IPS-18a (cell line): ENCODE results near the gene FRY.

Experiments
- H3K27ac ChIP-seq: one replicate; pipeline ENCODE4 v1.5.1; 2013; ENCODE audit warnings: low read length
- H3K27me3 ChIP-seq: one replicate; pipeline ENCODE4 v1.6.1; 2013; ENCODE audit warnings: mild to moderate bottlenecking, low read length; ENCODE audit not compliant: control insufficient read depth, insufficient read depth
- H3K36me3 ChIP-seq: one replicate; pipeline ENCODE4 v1.6.1; 2013; ENCODE audit warnings: low read depth, low read length; ENCODE audit not compliant: control insufficient read depth
- H3K4me1 ChIP-seq: one replicate; pipeline ENCODE4 v1.6.1; 2013; ENCODE audit warnings: low read depth, low read length; ENCODE audit not compliant: control insufficient read depth
- H3K4me3 ChIP-seq: one replicate; pipeline ENCODE4 v1.5.1; 2013; ENCODE audit warnings: low read length
- H3K9ac ChIP-seq: one replicate; pipeline ENCODE4 v1.6.1; 2013; ENCODE audit warnings: mild to moderate bottlenecking, low read length, moderate library complexity
- H3K9me3 ChIP-seq: one replicate; pipeline ENCODE4 v1.6.1; 2013; ENCODE audit warnings: low read depth, low read length; ENCODE audit not compliant: control insufficient read depth

FRY gene

GRCh38 chr13:32266130-32266529 is 234.6 kb downstream of the FRY start:
- Histone ChIP-seq H3K4me3 (no peak overlapping the region), H3K9ac (no peak overlapping the region), H3K4me1 (no peaks in the 10 kb centered on the region), H3K27ac (no peak overlapping the region), H3K27me3 (no peaks in the 10 kb centered on the region), H3K36me3 (no peaks in the 10 kb centered on the region), H3K9me3 (no peaks in the 10 kb centered on the region)

DNA sequence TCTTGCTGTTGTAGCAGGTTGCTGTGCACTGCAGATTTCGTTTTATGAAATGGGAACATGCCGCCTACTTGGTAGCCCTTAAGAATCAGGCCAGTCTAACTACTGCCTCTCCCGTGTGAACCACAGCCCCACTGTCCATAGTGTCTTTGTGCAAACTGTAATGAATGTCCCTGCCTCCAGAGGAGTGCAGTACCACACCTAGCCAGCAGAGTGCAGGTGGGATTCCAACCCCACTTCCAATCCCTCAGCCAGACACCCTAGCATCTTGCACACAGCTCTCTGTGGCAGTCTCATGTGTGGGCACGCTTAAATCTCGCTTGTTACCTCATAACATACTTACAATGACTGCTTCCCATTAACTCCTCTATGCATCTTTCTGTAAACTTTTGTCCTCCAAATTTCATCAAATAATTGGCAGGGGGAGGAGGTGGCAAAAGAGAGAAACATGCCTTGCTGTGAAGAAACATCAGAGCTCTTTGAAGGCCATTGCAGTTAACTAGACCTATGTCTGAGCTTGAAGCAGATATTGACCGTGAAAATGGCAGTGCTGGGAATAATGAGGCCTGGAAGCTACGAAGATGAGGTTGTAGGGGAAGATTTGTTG is 236.4 kb downstream of the FRY start:
- no peak overlapping the region for H3K4me3 ChIP-seq
- H3K9me3 ChIP-seq = no peaks in the 10 kb centered on the region
- no peaks in the 10 kb centered on the region for H3K4me1 ChIP-seq
- H3K27ac ChIP-seq = no peak overlapping the region
- H3K9ac ChIP-seq = no peak overlapping the region
- H3K36me3 ChIP-seq = no peaks in the 10 kb centered on the region
- H3K27me3 ChIP-seq = no peaks in the 10 kb centered on the region

- Histone ChIP-seq H3K9me3 (no peaks in the 10 kb centered on the region), H3K27ac (no peak overlapping the region), H3K4me1 (no peaks in the 10 kb centered on the region), H3K4me3 (no peak overlapping the region), H3K36me3 (no peaks in the 10 kb centered on the region), H3K27me3 (no peaks in the 10 kb centered on the region), H3K9ac (no peak overlapping the region)
These were observed 240.6 kb downstream of the FRY start for GRCh38 chr13:32272021-32272683.

DNA sequence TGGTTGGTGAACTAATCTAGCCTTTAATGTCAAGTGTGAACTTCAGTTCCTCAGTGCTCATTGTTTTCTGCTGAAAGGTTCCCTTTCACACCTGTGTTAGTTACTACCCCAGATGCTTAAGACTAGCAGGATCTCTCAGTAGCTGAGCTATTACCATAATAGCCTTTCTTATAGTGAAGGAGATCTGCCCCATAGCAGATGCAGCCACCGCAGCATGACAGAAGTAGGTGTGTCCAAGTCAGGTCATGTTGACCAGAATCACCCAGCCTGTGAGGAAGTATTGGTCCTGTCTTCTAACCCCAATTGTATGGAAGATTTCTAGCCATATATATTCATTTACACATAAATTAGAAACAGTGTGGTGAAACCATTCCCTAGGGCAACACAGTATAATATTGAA is 246.3 kb downstream of the FRY start:
- H3K27me3 ChIP-seq = no peaks in the 10 kb centered on the region
- H3K4me3 ChIP-seq = no peak overlapping the region
- no peaks in the 10 kb centered on the region for H3K4me1 ChIP-seq
- no peak overlapping the region for H3K9ac ChIP-seq
- H3K27ac ChIP-seq = no peak overlapping the region
- no peaks in the 10 kb centered on the region for H3K9me3 ChIP-seq
- H3K36me3 ChIP-seq = no peaks in the 10 kb centered on the region

DNA sequence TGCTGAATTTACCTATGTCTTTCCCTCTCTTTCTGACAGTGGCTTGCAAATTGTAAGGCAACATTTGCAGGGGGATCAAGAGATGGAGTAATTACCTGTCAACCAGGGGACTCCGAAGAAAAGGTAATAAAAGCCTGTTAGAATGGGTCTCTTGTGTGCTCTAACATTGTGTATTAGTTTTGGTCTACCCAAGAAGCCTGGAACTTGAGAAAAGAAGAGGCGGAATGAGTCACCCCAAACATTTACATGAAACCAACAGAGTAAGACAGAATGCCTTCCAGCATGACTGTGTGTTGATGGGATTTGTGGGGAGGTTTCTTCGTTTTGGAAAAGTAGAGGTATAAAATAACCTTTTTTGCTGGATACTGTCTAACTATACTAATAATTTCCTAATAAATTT is 246.9 kb downstream of the FRY start:
- Histone ChIP-seq H3K4me3 (no peak overlapping the region), H3K9ac (no peak overlapping the region), H3K4me1 (no peaks in the 10 kb centered on the region), H3K27ac (no peak overlapping the region), H3K27me3 (no peaks in the 10 kb centered on the region), H3K36me3 (no peaks in the 10 kb centered on the region), H3K9me3 (no peaks in the 10 kb centered on the region)

DNA sequence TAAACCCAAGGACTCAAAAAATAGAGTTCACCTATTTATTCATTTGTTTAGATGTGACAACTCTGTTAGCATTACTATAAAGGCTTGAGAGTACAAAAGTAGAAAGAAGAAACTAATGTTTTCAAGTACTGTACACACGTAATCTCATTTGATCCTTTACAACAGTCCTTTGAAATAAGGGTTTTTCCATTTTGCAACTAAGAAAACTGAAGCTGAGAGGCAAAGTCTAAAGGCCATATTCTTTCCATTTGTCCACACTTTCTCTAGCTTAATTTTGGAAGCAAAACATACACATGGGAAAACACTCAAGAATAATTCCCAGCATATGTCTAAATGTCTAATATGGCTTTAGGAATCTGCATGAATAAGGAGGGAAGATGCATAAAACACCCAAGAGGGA is 249.5 kb downstream of the FRY start:
- H3K9me3 ChIP-seq = no peaks in the 10 kb centered on the region
- no peaks in the 10 kb centered on the region for H3K27me3 ChIP-seq
- H3K4me1 ChIP-seq = peaks cover 8% of the 10 kb centered on the region
- no peak overlapping the region for H3K4me3 ChIP-seq
- H3K27ac ChIP-seq = no peak overlapping the region
- no peaks in the 10 kb centered on the region for H3K36me3 ChIP-seq
- H3K9ac ChIP-seq = no peak overlapping the region

DNA sequence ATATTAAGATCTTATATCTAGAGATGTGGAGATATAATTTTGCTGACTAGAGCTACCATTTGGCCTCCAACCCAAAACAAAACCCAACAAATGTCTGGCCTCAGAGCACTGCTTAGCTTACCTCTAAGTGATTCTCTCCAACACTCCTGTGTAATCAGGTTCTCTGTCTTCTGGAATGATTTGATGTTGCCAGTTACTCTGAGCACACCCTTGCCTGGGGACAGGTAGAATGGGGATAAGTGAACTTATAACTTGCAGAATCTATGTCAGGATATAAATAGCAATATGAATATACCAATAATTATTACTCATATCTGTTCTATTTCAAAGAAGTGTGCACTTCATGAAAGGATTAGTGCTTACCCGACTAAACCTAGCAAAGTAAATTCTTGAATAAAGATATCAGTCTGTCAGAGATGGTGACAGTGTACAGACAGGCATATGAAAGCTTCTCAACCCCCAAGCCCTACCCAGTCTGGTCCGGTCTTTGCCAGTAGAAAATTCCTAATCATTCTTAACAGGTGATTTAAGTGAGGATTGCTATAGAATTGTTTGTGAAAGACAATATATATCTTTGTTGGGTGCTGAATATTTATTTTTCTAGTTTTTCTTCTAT is 250.6 kb downstream of the FRY start:
- Histone ChIP-seq H3K9me3 (no peaks in the 10 kb centered on the region), H3K4me3 (no peak overlapping the region), H3K4me1 (peaks cover 8% of the 10 kb centered on the region), H3K9ac (no peak overlapping the region), H3K36me3 (no peaks in the 10 kb centered on the region), H3K27ac (no peak overlapping the region), H3K27me3 (no peaks in the 10 kb centered on the region)

- Histone ChIP-seq H3K9me3 (no peaks in the 10 kb centered on the region), H3K36me3 (no peaks in the 10 kb centered on the region), H3K9ac (no peak overlapping the region), H3K4me3 (no peak overlapping the region), H3K27me3 (no peaks in the 10 kb centered on the region), H3K4me1 (peaks cover 8% of the 10 kb centered on the region), H3K27ac (peak overlapping the region; percentile 24)
These were observed 253.5 kb downstream of the FRY start for GRCh38 chr13:32284927-32285632.

GRCh38 chr13:32285633-32285965 is 254.0 kb downstream of the FRY start:
- no peaks in the 10 kb centered on the region for H3K36me3 ChIP-seq
- no peaks in the 10 kb centered on the region for H3K27me3 ChIP-seq
- peaks cover 8% of the 10 kb centered on the region for H3K4me1 ChIP-seq
- H3K4me3 ChIP-seq = no peak overlapping the region
- H3K9me3 ChIP-seq = no peaks in the 10 kb centered on the region
- H3K27ac ChIP-seq = no peak overlapping the region
- H3K9ac ChIP-seq = no peak overlapping the region

DNA sequence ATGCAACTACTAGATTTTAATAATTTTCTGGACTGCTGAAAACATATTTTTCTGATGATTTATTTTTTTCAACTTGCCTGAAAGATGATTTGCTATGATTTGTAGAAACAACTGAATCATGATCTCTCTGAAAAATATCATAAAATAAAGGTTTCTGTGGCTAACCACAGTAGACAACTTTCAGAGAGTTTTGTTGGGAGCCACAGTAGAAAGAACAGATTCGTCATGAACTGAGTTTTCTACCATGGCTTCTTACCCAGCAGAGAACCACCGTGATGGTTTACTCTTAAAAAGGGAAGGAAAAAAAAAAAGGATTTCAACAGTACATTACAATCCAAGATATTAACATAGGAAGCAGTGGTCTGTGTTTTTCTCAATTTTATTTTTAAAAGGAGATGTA is 265.6 kb downstream of the FRY start:
- no peaks in the 10 kb centered on the region for H3K4me1 ChIP-seq
- H3K4me3 ChIP-seq = no peak overlapping the region
- H3K36me3 ChIP-seq = no peaks in the 10 kb centered on the region
- no peaks in the 10 kb centered on the region for H3K9me3 ChIP-seq
- no peak overlapping the region for H3K27ac ChIP-seq
- H3K27me3 ChIP-seq = no peaks in the 10 kb centered on the region
- no peak overlapping the region for H3K9ac ChIP-seq

GRCh38 chr13:32298695-32299094 is 267.1 kb downstream of the FRY start:
- Histone ChIP-seq H3K9ac (no peak overlapping the region), H3K27ac (no peak overlapping the region), H3K36me3 (no peaks in the 10 kb centered on the region), H3K4me1 (no peaks in the 10 kb centered on the region), H3K9me3 (no peaks in the 10 kb centered on the region), H3K4me3 (no peak overlapping the region), H3K27me3 (no peaks in the 10 kb centered on the region)
